HL-60 (cell line): ENCODE measurements around the gene A1CF.

ENCODE experiments used
- POLR2AphosphoS5 ChIP-seq: IDR thresholded peaks from 2 replicates; pipeline ENCODE4 v1.6.1; 2012; ENCODE audit warnings: low read depth
- REST ChIP-seq: IDR thresholded peaks from 2 replicates; pipeline ENCODE4 v1.6.1; 2012; ENCODE audit warnings: low read depth; ENCODE audit not compliant: insufficient replicate concordance
- SPI1 ChIP-seq: IDR thresholded peaks from 2 replicates; pipeline ENCODE4 v1.6.1; 2012; ENCODE audit warnings: low read depth, mild to moderate bottlenecking, borderline replicate concordance
- TF ChIP-seq, protein P1 (sequence below): IDR thresholded peaks from one replicate; pipeline ENCODE4 v1.5.1; 2011; ENCODE audit warnings: low read length, control low read depth, inconsistent platforms; ENCODE audit not compliant: insufficient read depth

GRCh38 chr10:50855461-50855860 lies 30.0 kb downstream of the A1CF start:
- TF ChIP-seq POLR2AphosphoS5 (no peak), REST (no peak), SPI1 (no peak)
- TF ChIP-seq, protein P1, sequence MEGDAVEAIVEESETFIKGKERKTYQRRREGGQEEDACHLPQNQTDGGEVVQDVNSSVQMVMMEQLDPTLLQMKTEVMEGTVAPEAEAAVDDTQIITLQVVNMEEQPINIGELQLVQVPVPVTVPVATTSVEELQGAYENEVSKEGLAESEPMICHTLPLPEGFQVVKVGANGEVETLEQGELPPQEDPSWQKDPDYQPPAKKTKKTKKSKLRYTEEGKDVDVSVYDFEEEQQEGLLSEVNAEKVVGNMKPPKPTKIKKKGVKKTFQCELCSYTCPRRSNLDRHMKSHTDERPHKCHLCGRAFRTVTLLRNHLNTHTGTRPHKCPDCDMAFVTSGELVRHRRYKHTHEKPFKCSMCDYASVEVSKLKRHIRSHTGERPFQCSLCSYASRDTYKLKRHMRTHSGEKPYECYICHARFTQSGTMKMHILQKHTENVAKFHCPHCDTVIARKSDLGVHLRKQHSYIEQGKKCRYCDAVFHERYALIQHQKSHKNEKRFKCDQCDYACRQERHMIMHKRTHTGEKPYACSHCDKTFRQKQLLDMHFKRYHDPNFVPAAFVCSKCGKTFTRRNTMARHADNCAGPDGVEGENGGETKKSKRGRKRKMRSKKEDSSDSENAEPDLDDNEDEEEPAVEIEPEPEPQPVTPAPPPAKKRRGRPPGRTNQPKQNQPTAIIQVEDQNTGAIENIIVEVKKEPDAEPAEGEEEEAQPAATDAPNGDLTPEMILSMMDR, result no peak
